ENCODE data around the gene VRK2.
"Not testable (repeated sequence)": the region's sequence is repeated elsewhere in the genome, so short reads cannot be mapped to it uniquely, and the experiment has no call there.

DNA sequence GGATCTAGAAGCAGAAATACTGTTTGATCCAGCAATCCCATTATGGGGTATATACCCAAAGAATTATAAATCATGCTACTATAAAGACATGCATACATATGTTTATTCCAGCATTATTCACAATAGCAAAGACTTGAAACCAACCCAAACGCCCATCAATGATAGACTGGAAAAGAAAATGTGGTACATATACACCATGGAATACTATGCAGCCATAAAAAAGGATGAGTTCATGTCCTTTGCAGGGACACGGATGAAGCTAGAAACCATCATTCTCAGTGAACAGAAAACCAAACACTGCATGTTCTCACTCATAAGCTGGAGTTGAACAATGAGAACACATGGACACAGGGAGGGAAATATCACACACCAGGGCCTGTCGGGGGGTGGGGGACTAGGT, 133.6 kb downstream of the VRK2 start:
- not testable (repeated sequence) for TF ChIP-seq CTCF (IDR thresholded peaks at IDR 0.05; ENCODE audit: insufficient read depth, low read length, poor library complexity, severe bottlenecking); EZH2phosphoT487 (conservative IDR thresholded peaks at IDR 0.05; ENCODE audit: low read length)

Measured in SU-DHL-6 (cell line).